SU-DHL-6 (cell line): ENCODE results near the gene ARHGAP44.

Source experiments
- CTCF ChIP-seq: fragments of 200-600 bp; sonication (generic); IDR thresholded peaks from one replicate; pipeline ENCODE4 v1.5.1; 2017; ENCODE audit warnings: antibody characterized with exemption, mild to moderate bottlenecking, low read length, moderate library complexity; ENCODE audit not compliant: insufficient read depth, poor library complexity, severe bottlenecking
- EZH2phosphoT487 ChIP-seq: fragments of 200-600 bp; sonication (generic), shearing (Covaris generic); conservative IDR thresholded peaks from 2 replicates; pipeline ENCODE4 v1.6.1; 2018; ENCODE audit warnings: mild to moderate bottlenecking, antibody characterized with exemption, low read length, moderate library complexity, mixed read lengths

GRCh38 chr17:13024016-13024415, 234.7 kb downstream of the ARHGAP44 start:
- TF ChIP-seq CTCF, result no peak
- TF ChIP-seq EZH2phosphoT487, result no peak
